ENCODE measurements around the gene PPFIBP2. TPM values are rescaled to one million over a fixed set of nuclear protein-coding genes. Genes with fewer than 3 reads are reported as not detected.

The PPFIBP2 gene
- total and polyA plus RNA-seq, 2 of the 13 experiments (the other 11 are each of a cell fraction or from before 2014, with no cell fraction given) = 15.0 to 52.5 TPM

- H2AFZ ChIP-seq (ENCODE audit: low read length) = no peak overlapping the region
- ChIA-PET CTCF (ENCODE audit: low intra/inter-chr PET ratio, low total read pairs) (no interaction called here), POLR2A (no interaction called here)
- FAIRE-seq (no peak), DNase-seq (ENCODE audit: low spot score) (no peak), ATAC-seq (peak; percentile 92)
- WGBS (ENCODE audit: low lambda C conversion rate) = 18% methylated on average over 8 of the region's 8 CpGs
- no peak overlapping the region for H3K4me3 ChIP-seq (replicated peaks in 1 of 3; ENCODE audit: insufficient read depth in 1 of 3, low read depth in 2 of 3, low read length in 3 of 3)
- no peak overlapping the region for H3K27ac ChIP-seq (ENCODE audit: extremely low read length, insufficient read depth, low read length)
- H3K36me3 ChIP-seq (replicated peaks in 1 of 2; ENCODE audit: control insufficient read depth in 1 of 2, insufficient read depth in 2 of 2, low read length in 2 of 2) = no peaks in the 10 kb centered on the region
- no peak overlapping the region for H3K9ac ChIP-seq (ENCODE audit: insufficient read depth, low read depth, low read length)
- peaks cover 4% of the 10 kb centered on the region; the same call in 1 of the 2 replicates for H4K20me1 ChIP-seq (ENCODE audit: insufficient read depth, low read length)
- H3K9me3 ChIP-seq (ENCODE audit: low read length) = no peaks in the 10 kb centered on the region
- H3K4me2 ChIP-seq (ENCODE audit: low read depth, low read length) = no peak overlapping the region
- BruUV-seq (replicated peaks) = no TSS peak
- H3K4me1 ChIP-seq (ENCODE audit: insufficient read depth, low read length) = peaks cover 32% of the 10 kb centered on the region
- in situ Hi-C loops (cut with HindIII; ENCODE audit: extremely low pct_ligation_motif_present, low pct_unique_long_range_greater_than_20kb) (no loop called here), intact Hi-C loops (cut with micrococcal nuclease; ENCODE audit: unreplicated experiment) (no loop called here)
- H3K79me2 ChIP-seq (ENCODE audit: insufficient read depth, low read length) = no peaks in the 10 kb centered on the region
- TF ChIP-seq SRF (IDR thresholded peaks at IDR 0.05; ENCODE audit: low read depth, low read length) (no peak), CREB1 (IDR thresholded peaks at IDR 0.05) (0 out of 2 replicates have a peak, but pooled peaks have one; percentile 1), CREB1 (CRISPR knock-in tag; IDR thresholded peaks at IDR 0.05) (no peak), CTCF (CRISPR knock-in tag; IDR thresholded peaks at IDR 0.05) (peak; percentile 61), ZFP91 (CRISPR knock-in tag; IDR thresholded peaks at IDR 0.05; ENCODE audit: borderline replicate concordance) (peak; percentile 14; the same call in 1 of the 2 replicates)
- H3K27me3 ChIP-seq (ENCODE audit: control insufficient read depth in 1 of 2, insufficient read depth in 2 of 2, low read length in 2 of 2) = no peaks in the 10 kb centered on the region; a peak in 1 of 5 replicates
Measured at GRCh38 chr11:7536100-7536499, 22.3 kb downstream of the PPFIBP2 start.

GRCh38 chr11:7537265-7537664, 23.5 kb downstream of the PPFIBP2 start:
- H3K4me3 ChIP-seq (replicated peaks in 1 of 3; ENCODE audit: insufficient read depth in 1 of 3, low read depth in 2 of 3, low read length in 3 of 3) = no peak overlapping the region
- peaks cover 4% of the 10 kb centered on the region; the same call in 1 of the 2 replicates for H4K20me1 ChIP-seq (ENCODE audit: insufficient read depth, low read length)
- CTCF ChIA-PET (ENCODE audit: low intra/inter-chr PET ratio, low total read pairs) = no interaction called here
- H3K36me3 ChIP-seq (replicated peaks in 1 of 2; ENCODE audit: control insufficient read depth in 1 of 2, insufficient read depth in 2 of 2, low read length in 2 of 2) = no peaks in the 10 kb centered on the region
- BruUV-seq (replicated peaks) = no TSS peak
- intact Hi-C loops (cut with micrococcal nuclease; ENCODE audit: unreplicated experiment) = no loop called here
- POLR2A ChIA-PET = no interaction called here
- no peak overlapping the region for H3K4me2 ChIP-seq (ENCODE audit: low read depth, low read length)
- ATAC-seq (no peak), FAIRE-seq (no peak), DNase-seq (ENCODE audit: low spot score) (no peak)
- H3K27ac ChIP-seq (ENCODE audit: extremely low read length, insufficient read depth, low read length) = no peak overlapping the region
- H3K27me3 ChIP-seq (ENCODE audit: control insufficient read depth in 1 of 2, insufficient read depth in 2 of 2, low read length in 2 of 2) = no peaks in the 10 kb centered on the region; a peak in 1 of 5 replicates
- no peaks in the 10 kb centered on the region for H3K79me2 ChIP-seq (ENCODE audit: insufficient read depth, low read length)
- in situ Hi-C loops (cut with HindIII; ENCODE audit: extremely low pct_ligation_motif_present, low pct_unique_long_range_greater_than_20kb) = no loop called here
- no peak overlapping the region for H3K9ac ChIP-seq (ENCODE audit: insufficient read depth, low read depth, low read length)
- WGBS (ENCODE audit: low lambda C conversion rate) = 78% methylated on average over 6 of the region's 6 CpGs
- H3K9me3 ChIP-seq (ENCODE audit: low read length) = no peaks in the 10 kb centered on the region
- peaks cover 33% of the 10 kb centered on the region for H3K4me1 ChIP-seq (ENCODE audit: insufficient read depth, low read length)
- no peak overlapping the region for H2AFZ ChIP-seq (ENCODE audit: low read length)
- TF ChIP-seq ZNF460 (CRISPR knock-in tag; IDR thresholded peaks at IDR 0.05; ENCODE audit: borderline replicate concordance) (no peak), ZNF83 (CRISPR knock-in tag; IDR thresholded peaks at IDR 0.05; ENCODE audit: borderline replicate concordance) (no peak), ZNF543 (CRISPR knock-in tag; IDR thresholded peaks at IDR 0.05) (no peak), ZFP36 (IDR thresholded peaks at IDR 0.05; ENCODE audit: borderline replicate concordance, low read depth, low read length, partially characterized antibody) (no peak), ZBED4 (CRISPR knock-in tag; IDR thresholded peaks at IDR 0.05; ENCODE audit: borderline replicate concordance) (no peak)
